HepG2 (cell line): ENCODE data around the gene FAM32A.

Experiments
- ASH2L ChIP-seq: fragments of 300-600, 200-600 bp; sonication (generic); IDR thresholded peaks from 2 replicates; pipeline ENCODE4 v1.7.0; 2017; ENCODE audit warnings: low read depth, mild to moderate bottlenecking, moderate library complexity, mixed read lengths, low read length; ENCODE audit not compliant: insufficient read length
- EP300 ChIP-seq, 3 experiments: sonication (generic) in 1 of 3; formaldehyde crosslinking in 1 of 3; IDR thresholded peaks; 2 replicates each; pipeline versions ENCODE4 v1.5.1 to v1.6.1; 2011 to 2020; ENCODE audit warnings: low read depth in 2 of 3, low read length in 2 of 3, borderline replicate concordance in 1 of 3, improper control_type of control experiment in 1 of 3, mild to moderate bottlenecking in 1 of 3, missing genetic modification reagents in 1 of 3, moderate library complexity in 1 of 3
- EZH2 ChIP-seq: conservative IDR thresholded peaks from 2 replicates; pipeline ENCODE4 v1.6.1; 2012; ENCODE audit warnings: mild to moderate bottlenecking, low read depth, low read length, moderate library complexity
- KDM1A ChIP-seq: IDR thresholded peaks from 2 replicates; pipeline ENCODE4 v1.6.1; 2016; ENCODE audit warnings: missing compliant biosample characterization
- SMARCE1 ChIP-seq: fragments of 450-650 bp; IDR thresholded peaks from 2 replicates; pipeline ENCODE4 v1.6.1; 2017; ENCODE audit warnings: borderline replicate concordance
- TCF7 ChIP-seq: sonication (generic); IDR thresholded peaks from 2 replicates; pipeline ENCODE4 v1.6.1; 2016; ENCODE audit warnings: antibody characterized with exemption, low read depth
- TF ChIP-seq, protein P1 (sequence below): sonication (generic); formaldehyde crosslinking; IDR thresholded peaks from 2 replicates; pipeline ENCODE4 v1.5.0; 2020; ENCODE audit warnings: mild to moderate bottlenecking, missing genetic modification reagents, moderate library complexity

DNA sequence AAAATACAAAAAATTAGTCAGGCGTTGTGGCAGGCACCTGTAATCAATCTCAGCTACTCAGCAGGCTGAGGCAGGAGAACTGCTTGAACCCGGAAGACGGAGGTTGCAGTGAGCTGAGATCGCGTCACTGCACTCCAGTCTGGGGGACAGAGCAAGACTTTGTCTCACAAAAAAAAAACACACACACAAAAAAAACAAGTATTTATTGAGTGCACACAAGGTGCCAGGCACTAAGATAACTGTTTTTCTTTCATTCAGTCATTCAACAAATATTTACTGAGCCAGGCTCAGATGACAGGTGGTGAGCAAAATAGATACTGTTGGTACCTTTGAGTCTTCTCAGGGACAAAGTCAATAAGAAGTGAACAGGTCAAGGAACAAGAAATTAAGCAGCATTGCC, 18.2 kb upstream of the FAM32A start:
- 0 out of 4 replicates have a peak, but pooled peaks of 1 of the 2 experiments have one; percentile 34 for TF ChIP-seq EP300 (IDR thresholded peaks at IDR 0.05; ENCODE audit: low read depth in 2 of 2, low read length in 2 of 2)
- TF ChIP-seq EP300 (CRISPR knock-in tag; IDR thresholded peaks at IDR 0.05; ENCODE audit: borderline replicate concordance), result no peak
- TF ChIP-seq, protein P1, sequence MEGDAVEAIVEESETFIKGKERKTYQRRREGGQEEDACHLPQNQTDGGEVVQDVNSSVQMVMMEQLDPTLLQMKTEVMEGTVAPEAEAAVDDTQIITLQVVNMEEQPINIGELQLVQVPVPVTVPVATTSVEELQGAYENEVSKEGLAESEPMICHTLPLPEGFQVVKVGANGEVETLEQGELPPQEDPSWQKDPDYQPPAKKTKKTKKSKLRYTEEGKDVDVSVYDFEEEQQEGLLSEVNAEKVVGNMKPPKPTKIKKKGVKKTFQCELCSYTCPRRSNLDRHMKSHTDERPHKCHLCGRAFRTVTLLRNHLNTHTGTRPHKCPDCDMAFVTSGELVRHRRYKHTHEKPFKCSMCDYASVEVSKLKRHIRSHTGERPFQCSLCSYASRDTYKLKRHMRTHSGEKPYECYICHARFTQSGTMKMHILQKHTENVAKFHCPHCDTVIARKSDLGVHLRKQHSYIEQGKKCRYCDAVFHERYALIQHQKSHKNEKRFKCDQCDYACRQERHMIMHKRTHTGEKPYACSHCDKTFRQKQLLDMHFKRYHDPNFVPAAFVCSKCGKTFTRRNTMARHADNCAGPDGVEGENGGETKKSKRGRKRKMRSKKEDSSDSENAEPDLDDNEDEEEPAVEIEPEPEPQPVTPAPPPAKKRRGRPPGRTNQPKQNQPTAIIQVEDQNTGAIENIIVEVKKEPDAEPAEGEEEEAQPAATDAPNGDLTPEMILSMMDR (CRISPR knock-in tag), result no peak
- TF ChIP-seq ASH2L, result no peak
- no peak for TF ChIP-seq KDM1A
- no peak for TF ChIP-seq EZH2
- TF ChIP-seq TCF7, result no peak
- TF ChIP-seq SMARCE1, result no peak
